ENCODE measurements around the gene GNG7. TPM values are rescaled to one million over a fixed set of nuclear protein-coding genes. Genes with fewer than 3 reads are reported as not detected.
A peak's percentile ranks its signal among the peaks of the same experiment; 100 is the strongest.

GNG7 gene
- total RNA-seq, 1 donor from 2014 or later: 1.8 TPM

- H3K27me3 ChIP-seq (ENCODE audit: insufficient read depth, low read length): no peaks in the 10 kb centered on the region
- H3K27me3 Mint-ChIP-seq (ENCODE audit: low read depth, unreplicated experiment): no peaks in the 10 kb centered on the region
- H3K36me3 Mint-ChIP-seq (ENCODE audit: low read depth, unreplicated experiment): no peaks in the 10 kb centered on the region
- peak overlapping the region; percentile 97 for H3K27ac Mint-ChIP-seq (ENCODE audit: unreplicated experiment)
- H3K4me3 Mint-ChIP-seq (ENCODE audit: unreplicated experiment): peak overlapping the region; percentile 50
- H3K79me2 ChIP-seq (ENCODE audit: insufficient read depth, low read length): no peaks in the 10 kb centered on the region
- H4K20me1 ChIP-seq (ENCODE audit: insufficient read depth, low read length): no peaks in the 10 kb centered on the region
- H3K27ac ChIP-seq (ENCODE audit: low read depth, low read length): peak overlapping the region; percentile 80
- FAIRE-seq: no peak
- DNase-seq (ENCODE audit: low read depth): peak; percentile 80
- peaks cover 25% of the 10 kb centered on the region for H3K4me1 ChIP-seq (ENCODE audit: insufficient read depth, low read length)
- H3K36me3 ChIP-seq (ENCODE audit: insufficient read depth, low read length): no peaks in the 10 kb centered on the region
- peaks cover 21% of the 10 kb centered on the region for H3K4me1 Mint-ChIP-seq (ENCODE audit: low read depth, unreplicated experiment)
- H3K4me3 ChIP-seq (ENCODE audit: insufficient read depth, low read depth, low read length): no peak overlapping the region
- peak overlapping the region; percentile 72 for H3K9ac ChIP-seq (ENCODE audit: low read length)
- H3K9me3 Mint-ChIP-seq (ENCODE audit: unreplicated experiment): peaks cover 3% of the 10 kb centered on the region
- TF ChIP-seq CTCF (IDR thresholded peaks at IDR 0.05; ENCODE audit: insufficient read depth, low read depth, low read length) (no peak), EZH2 (IDR thresholded peaks at IDR 0.05; ENCODE audit: insufficient read depth, low read length) (no peak)
- H3K9me3 ChIP-seq (ENCODE audit: insufficient read depth, low read depth, low read length): no peaks in the 10 kb centered on the region
- H3K4me2 ChIP-seq (ENCODE audit: low read length): peak overlapping the region; percentile 71
- H2AFZ ChIP-seq (ENCODE audit: low read depth, low read length): peak overlapping the region; percentile 49
These were observed 198.9 kb downstream of the GNG7 start for GRCh38 chr19:2503521-2504109.

DNA sequence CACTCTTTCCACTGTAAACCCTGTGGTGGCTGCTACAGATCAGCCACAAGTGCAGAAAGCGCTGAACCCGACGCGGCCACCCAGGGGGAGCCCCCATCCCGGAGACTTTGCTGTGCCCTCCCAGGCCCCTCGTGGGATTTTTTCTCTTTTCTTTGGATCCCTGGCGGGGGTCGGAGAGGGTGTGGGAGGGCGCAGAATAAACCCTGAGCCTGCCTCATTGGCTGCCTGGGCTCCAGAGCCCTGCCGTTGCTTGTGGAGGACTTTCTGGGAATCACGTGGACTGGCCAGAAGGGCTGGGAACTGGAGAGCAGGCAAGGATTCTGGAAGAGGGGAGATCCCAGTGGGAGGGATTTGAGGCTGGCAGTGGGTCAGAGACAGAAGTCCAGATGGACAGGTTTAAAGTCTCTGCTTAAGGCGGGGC is 201.6 kb downstream of the GNG7 start:
- Histone ChIP-seq H2AFZ (ENCODE audit: low read depth, low read length) (no peak overlapping the region), H3K79me2 (ENCODE audit: insufficient read depth, low read length) (no peaks in the 10 kb centered on the region), H3K36me3 (ENCODE audit: insufficient read depth, low read length) (no peaks in the 10 kb centered on the region), H3K27ac (ENCODE audit: low read depth, low read length) (no peak overlapping the region), H3K4me1 (ENCODE audit: insufficient read depth, low read length) (peaks cover 23% of the 10 kb centered on the region), H4K20me1 (ENCODE audit: insufficient read depth, low read length) (no peaks in the 10 kb centered on the region), H3K4me2 (ENCODE audit: low read length) (no peak overlapping the region), H3K9ac (ENCODE audit: low read length) (no peak overlapping the region), H3K9me3 (ENCODE audit: insufficient read depth, low read depth, low read length) (no peaks in the 10 kb centered on the region), H3K4me3 (ENCODE audit: insufficient read depth, low read depth, low read length) (no peak overlapping the region), H3K27me3 (ENCODE audit: insufficient read depth, low read length) (no peaks in the 10 kb centered on the region)
- peak overlapping the region; percentile 41 for H3K27ac Mint-ChIP-seq (ENCODE audit: unreplicated experiment)
- no peak for TF ChIP-seq CTCF (IDR thresholded peaks at IDR 0.05; ENCODE audit: insufficient read depth, low read depth, low read length)
- TF ChIP-seq EZH2 (IDR thresholded peaks at IDR 0.05; ENCODE audit: insufficient read depth, low read length): no peak
- H3K27me3 Mint-ChIP-seq (ENCODE audit: low read depth, unreplicated experiment): no peaks in the 10 kb centered on the region
- no peak overlapping the region for H3K4me3 Mint-ChIP-seq (ENCODE audit: unreplicated experiment)
- peaks cover 3% of the 10 kb centered on the region for H3K9me3 Mint-ChIP-seq (ENCODE audit: unreplicated experiment)
- peaks cover 23% of the 10 kb centered on the region for H3K4me1 Mint-ChIP-seq (ENCODE audit: low read depth, unreplicated experiment)
- H3K36me3 Mint-ChIP-seq (ENCODE audit: low read depth, unreplicated experiment): no peaks in the 10 kb centered on the region
- DNase-seq (ENCODE audit: low read depth) (no peak), FAIRE-seq (no peak)

GRCh38 chr19:2500156-2500555 is 202.3 kb downstream of the GNG7 start:
- no peaks in the 10 kb centered on the region for H3K79me2 ChIP-seq (ENCODE audit: insufficient read depth, low read length)
- no peaks in the 10 kb centered on the region for H3K36me3 ChIP-seq (ENCODE audit: insufficient read depth, low read length)
- Mint-ChIP-seq H3K9me3 (ENCODE audit: unreplicated experiment) (peaks cover 3% of the 10 kb centered on the region), H3K4me1 (ENCODE audit: low read depth, unreplicated experiment) (peaks cover 25% of the 10 kb centered on the region), H3K27me3 (ENCODE audit: low read depth, unreplicated experiment) (no peaks in the 10 kb centered on the region), H3K4me3 (ENCODE audit: unreplicated experiment) (no peak overlapping the region), H3K36me3 (ENCODE audit: low read depth, unreplicated experiment) (no peaks in the 10 kb centered on the region), H3K27ac (ENCODE audit: unreplicated experiment) (peak overlapping the region; percentile 41)
- no peaks in the 10 kb centered on the region for H3K27me3 ChIP-seq (ENCODE audit: insufficient read depth, low read length)
- H3K9me3 ChIP-seq (ENCODE audit: insufficient read depth, low read depth, low read length): no peaks in the 10 kb centered on the region
- DNase-seq (ENCODE audit: low read depth) (no peak), FAIRE-seq (no peak)
- H3K27ac ChIP-seq (ENCODE audit: low read depth, low read length): no peak overlapping the region
- H4K20me1 ChIP-seq (ENCODE audit: insufficient read depth, low read length): no peaks in the 10 kb centered on the region
- no peak overlapping the region for H3K4me2 ChIP-seq (ENCODE audit: low read length)
- no peak overlapping the region for H3K9ac ChIP-seq (ENCODE audit: low read length)
- H3K4me1 ChIP-seq (ENCODE audit: insufficient read depth, low read length): peaks cover 30% of the 10 kb centered on the region
- TF ChIP-seq EZH2 (IDR thresholded peaks at IDR 0.05; ENCODE audit: insufficient read depth, low read length) (no peak), CTCF (IDR thresholded peaks at IDR 0.05; ENCODE audit: insufficient read depth, low read depth, low read length) (no peak)
- H3K4me3 ChIP-seq (ENCODE audit: insufficient read depth, low read depth, low read length): no peak overlapping the region
- no peak overlapping the region for H2AFZ ChIP-seq (ENCODE audit: low read depth, low read length)

All from astrocyte (in vitro differentiated cells and primary cell).